Stomach (tissue), 4 donors: ENCODE data around the gene PDXK.

Experiments
- CTCF ChIP-seq, 7 experiments: fragments of 450-650 bp in 4 of 7; fragments of 200-600 bp in 3 of 7; sonication (generic) in 3 of 7; IDR thresholded peaks; one replicate each; pipeline ENCODE4 v1.5.1; 2016 to 2019; ENCODE audit warnings: antibody characterized with exemption in 7 of 7, control low read depth in 2 of 7, mild to moderate bottlenecking in 1 of 7
- EP300 ChIP-seq: sonication (generic); formaldehyde crosslinking; IDR thresholded peaks from one replicate; pipeline ENCODE4 v1.6.1; 2017; ENCODE audit warnings: antibody characterized with exemption
- POLR2A ChIP-seq, 4 donors: fragments of 450-650 bp; IDR thresholded peaks; one replicate each; pipeline ENCODE4 v1.6.1; 2016; ENCODE audit warnings: antibody characterized with exemption in 4 of 4, control low read depth in 2 of 4, mild to moderate bottlenecking in 1 of 4, moderate library complexity in 1 of 4
- POLR2AphosphoS5 ChIP-seq, 3 donors: sonication (generic); formaldehyde crosslinking; IDR thresholded peaks; one replicate each; pipeline ENCODE4 v1.6.1; 2016; ENCODE audit warnings: antibody characterized with exemption in 3 of 3

DNA sequence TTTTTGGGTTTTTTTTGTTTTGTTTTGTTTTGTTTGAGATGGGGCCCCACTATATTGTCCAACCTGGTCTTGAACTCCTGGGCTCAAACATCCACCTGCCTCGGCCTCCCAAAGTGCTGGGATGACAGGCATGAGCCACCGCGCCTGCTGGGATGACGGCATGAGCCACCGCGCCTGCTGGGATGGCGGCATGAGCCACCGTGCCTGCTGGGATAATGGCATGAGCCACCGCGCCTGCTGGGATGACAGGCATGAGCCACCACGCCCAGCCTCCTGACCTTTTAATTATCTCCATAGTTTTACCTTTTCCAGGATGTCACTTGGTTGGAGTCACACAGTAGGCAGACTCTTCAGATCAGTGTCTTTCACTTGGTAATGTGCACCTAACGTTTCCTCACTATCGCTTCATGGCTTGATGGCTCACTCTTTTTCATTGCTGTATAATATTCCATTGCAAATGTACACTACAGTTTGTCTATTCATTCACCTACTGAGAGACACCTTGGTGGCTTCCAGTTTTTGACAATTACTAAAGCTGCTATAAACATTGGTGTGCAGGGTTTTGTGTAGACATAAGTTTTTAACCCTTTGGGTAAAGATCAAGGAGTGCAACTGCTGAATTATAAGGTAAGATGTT, 10.1 kb upstream of the PDXK start:
- TF ChIP-seq CTCF (IDR thresholded peaks at IDR 0.05) (no peak), POLR2A (IDR thresholded peaks at IDR 0.05) (no peak), POLR2AphosphoS5 (IDR thresholded peaks at IDR 0.05) (no peak), EP300 (no peak)
